Epithelial cell of esophagus (primary cell): ENCODE measurements around the gene CLCN6.
A peak's percentile ranks its signal among the peaks of the same experiment; 100 is the strongest.

Source experiments
- DNase-seq: peaks from one replicate; pipeline ENCODE4 v3.0.0; 2010; ENCODE audit warnings: low read depth
- H3K4me3 ChIP-seq: 2 replicates; pipeline ENCODE4 v1.5.1; 2011; ENCODE audit warnings: mild to moderate bottlenecking, low read length, control low read depth
- CTCF ChIP-seq: IDR thresholded peaks from 2 replicates; pipeline ENCODE4 v1.5.1; 2011; ENCODE audit warnings: low read depth, mild to moderate bottlenecking, low read length, control low read depth, inconsistent platforms; ENCODE audit not compliant: insufficient read depth; ENCODE audit errors: missing control alignments

The CLCN6 gene

DNA sequence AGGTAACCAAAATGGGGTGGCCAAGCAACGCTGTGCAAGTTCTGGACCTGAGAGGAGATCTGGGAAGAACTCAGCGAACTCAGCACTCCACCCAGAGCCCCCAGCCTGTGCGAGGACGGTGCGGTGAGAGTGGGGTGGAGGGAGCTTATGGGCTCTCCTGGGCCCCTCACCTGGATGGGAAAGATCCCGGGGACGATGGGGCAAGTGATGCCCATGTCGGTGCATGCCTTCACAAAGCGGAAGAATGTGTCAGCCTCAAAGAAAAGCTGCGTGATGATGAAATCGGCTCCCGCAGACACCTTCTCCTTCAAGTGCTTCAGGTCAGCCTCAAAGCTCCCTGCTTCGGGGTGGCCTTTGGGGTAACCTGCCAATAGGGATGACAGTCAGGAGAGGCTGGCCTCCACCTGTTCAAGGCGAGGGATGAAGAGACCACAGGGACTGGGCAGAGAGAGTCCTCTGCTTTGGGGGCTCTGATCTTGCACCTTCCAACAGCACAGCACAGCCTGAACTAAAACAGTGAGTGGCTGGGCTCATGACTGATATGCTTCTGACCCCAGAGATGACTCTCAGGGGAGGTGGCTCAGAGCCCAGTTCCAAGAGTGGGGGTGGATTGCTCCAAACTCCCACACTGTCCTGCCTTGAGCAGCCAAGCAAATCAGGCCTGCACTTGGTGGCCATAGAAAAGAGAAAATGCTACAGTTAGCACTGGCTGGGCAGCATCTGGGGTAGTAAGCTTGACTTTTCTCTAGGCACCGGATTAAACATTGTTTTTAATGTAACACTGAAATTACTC is 9.8 kb upstream of the CLCN6 start:
- TF ChIP-seq CTCF = no peak
- H3K4me3 ChIP-seq = no peak overlapping the region
- peak; percentile 41 for DNase-seq

GRCh38 chr1:11797525-11798216 is 8.3 kb upstream of the CLCN6 start:
- H3K4me3 ChIP-seq = no peak overlapping the region
- no peak for TF ChIP-seq CTCF
- no peak for DNase-seq

- H3K4me3 ChIP-seq = no peak overlapping the region
- DNase-seq = no peak
- TF ChIP-seq CTCF = no peak
Measured at GRCh38 chr1:11799099-11799498, 6.9 kb upstream of the CLCN6 start.

DNA sequence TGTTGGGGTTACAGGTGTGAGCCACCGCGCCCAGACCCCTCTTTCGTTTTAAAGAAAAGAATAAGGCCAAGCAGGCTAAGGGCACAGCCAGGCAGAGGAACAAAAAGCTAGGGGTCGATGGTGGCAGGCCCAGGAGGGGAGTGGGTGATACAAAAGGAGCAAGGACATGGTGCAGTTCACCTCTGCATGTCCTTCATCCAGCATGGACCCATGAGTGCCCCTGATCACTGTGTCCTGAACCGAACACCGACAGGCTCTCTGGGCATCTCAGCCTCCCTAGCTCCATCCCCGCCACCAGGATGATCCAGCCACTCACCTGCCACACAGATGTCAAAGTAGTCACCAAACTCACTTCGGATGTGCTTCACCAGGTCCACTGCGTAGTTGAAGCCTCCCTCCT is 6.1 kb upstream of the CLCN6 start:
- no peak for DNase-seq
- H3K4me3 ChIP-seq = no peak overlapping the region
- no peak for TF ChIP-seq CTCF

GRCh38 chr1:11800391-11800755 is 5.6 kb upstream of the CLCN6 start:
- H3K4me3 ChIP-seq = no peak overlapping the region
- no peak for DNase-seq
- TF ChIP-seq CTCF = no peak

- no peak for DNase-seq
- no peak for TF ChIP-seq CTCF
- H3K4me3 ChIP-seq = no peak overlapping the region
Measured at GRCh38 chr1:11800756-11801433, 5.1 kb upstream of the CLCN6 start.
